K562 (cell line): ENCODE data around the gene MAZ. TPM values are rescaled to one million over a fixed set of nuclear protein-coding genes. Genes with fewer than 3 reads are reported as not detected.

ENCODE experiments used
- ASH1L ChIP-seq: fragments of 450-650 bp; IDR thresholded peaks from 2 replicates; pipeline ENCODE4 v1.6.1; 2018; ENCODE audit warnings: borderline replicate concordance, mild to moderate bottlenecking, low read depth; ENCODE audit not compliant: partially characterized antibody
- DPF2 ChIP-seq: fragments of 450-650 bp; IDR thresholded peaks from 2 replicates; pipeline ENCODE4 v1.6.1; 2016
- FOXJ2 ChIP-seq: fragments of 200-800 bp; sonication (Bioruptor generic); IDR thresholded peaks from 2 replicates; pipeline ENCODE4 v1.6.1; 2016; ENCODE audit warnings: missing genetic modification characterization, missing compliant biosample characterization
- FOXP1 ChIP-seq: sonication (generic); formaldehyde crosslinking; IDR thresholded peaks from 2 replicates; pipeline ENCODE4 v1.8.0; 2022; ENCODE audit warnings: mild to moderate bottlenecking, missing genetic modification reagents
- HEY1 ChIP-seq: fragments of 250-450 bp; sonication (Bioruptor Pico); IDR thresholded peaks from 2 replicates; pipeline ENCODE4 v1.5.0; 2020; ENCODE audit warnings: mild to moderate bottlenecking, moderate library complexity, borderline replicate concordance
- HMG20A ChIP-seq: fragments of 450-650 bp; formaldehyde crosslinking; conservative IDR thresholded peaks from 2 replicates; pipeline ENCODE4 v1.4.0; 2020; ENCODE audit warnings: mild to moderate bottlenecking, mixed read lengths
- MCM3 ChIP-seq: fragments of 450-650 bp; IDR thresholded peaks from 2 replicates; pipeline ENCODE4 v1.6.1; 2016
- MEIS2 ChIP-seq: fragments of 450-650 bp; IDR thresholded peaks from 2 replicates; pipeline ENCODE4 v1.6.1; 2014; ENCODE audit warnings: mild to moderate bottlenecking; ENCODE audit not compliant: partially characterized antibody
- MYC ChIP-seq, 2 experiments: fragments of 250-450 bp in 1 of 2; sonication (Bioruptor Pico) in 1 of 2; IDR thresholded peaks; 2 replicates each; pipeline versions ENCODE4 v1.5.1 to v1.6.1; 2012 to 2021; ENCODE audit warnings: low read depth in 2 of 2, borderline replicate concordance in 1 of 2, improper control_type of control experiment in 1 of 2, low read length in 1 of 2, mild to moderate bottlenecking in 1 of 2, moderate library complexity in 1 of 2
- NONO ChIP-seq, 2 experiments: fragments of 200-400 bp in 1 of 2; fragments of 450-650 bp in 1 of 2; formaldehyde crosslinking in 1 of 2; IDR thresholded peaks; 2 replicates each; pipeline ENCODE4 v1.6.1; 2017; ENCODE audit warnings: low read depth in 2 of 2, mild to moderate bottlenecking in 2 of 2, moderate library complexity in 2 of 2, low read length in 1 of 2
- RBBP5 ChIP-seq: fragments of 200-600 bp; sonication (generic); IDR thresholded peaks from 2 replicates; pipeline ENCODE4 v1.6.1; 2012; ENCODE audit warnings: borderline replicate concordance, mild to moderate bottlenecking, low read length, control low read depth, inconsistent platforms; ENCODE audit not compliant: insufficient read depth, poor library complexity, severe bottlenecking
- ZFPM2 ChIP-seq: fragments of 250-450 bp; sonication (Bioruptor Pico); IDR thresholded peaks from 2 replicates; pipeline ENCODE4 v1.5.1; 2022; ENCODE audit warnings: mild to moderate bottlenecking
- ZNF197 ChIP-seq: fragments of 200-800 bp; sonication (Bioruptor generic); IDR thresholded peaks from 2 replicates; pipeline ENCODE4 v1.6.1; 2016; ENCODE audit warnings: low read depth, missing genetic modification characterization, missing compliant biosample characterization
- ZNF263 ChIP-seq: sonication (generic); formaldehyde crosslinking; IDR thresholded peaks from 2 replicates; pipeline ENCODE4 v1.8.0; 2022; ENCODE audit warnings: mild to moderate bottlenecking, missing genetic modification reagents, borderline replicate concordance
- polyA plus RNA-seq, 8 experiments: library from polyadenylated mRNA; depleted of rRNA in 4 of 8; stranded (reverse) in 5 of 8; unstranded in 3 of 8; fragments of >200 nt; fragmentation: Nextera tagmentation in 2 of 8; fragmentation: Illumina TruSeq in 1 of 8; extraction: Ambion mirVana in 2 of 8; extraction: Trizol in 1 of 8; gene quantifications; 2 replicates each; pipeline versions ENCODE4 v1.2.1 to v1.2.3, GENCODE V29; 2011 to 2014; ENCODE audit warnings: inconsistent platforms in 1 of 8, missing spikeins in 1 of 8
- total RNA-seq, 7 experiments: library from RNA; depleted of rRNA in 6 of 7; stranded (reverse); fragments of >200 nt in 6 of 7; fragmentation: Illumina TruSeq in 2 of 7; extraction: Trizol in 2 of 7; gene quantifications; 2 replicates each; pipeline versions ENCODE4 v1.2.1 to v1.2.3, GENCODE V29; 2011 to 2021; ENCODE audit warnings: low replicate concordance in 1 of 7
- TF ChIP-seq, protein P1 (sequence below): fragments of 450-650 bp; IDR thresholded peaks from 2 replicates; pipeline ENCODE4 v1.6.1; 2016; ENCODE audit warnings: antibody characterized with exemption
- TF ChIP-seq, protein P2 (sequence below): fragments of 250-450 bp; sonication (Bioruptor Pico); IDR thresholded peaks from 2 replicates; pipeline ENCODE4 v1.8.0; 2022; ENCODE audit warnings: moderate library complexity, mild to moderate bottlenecking, inconsistent platforms
- TF ChIP-seq, protein P3 (sequence below): fragments of 450-650 bp; conservative IDR thresholded peaks from 2 replicates; pipeline ENCODE4 v1.6.1; 2016; ENCODE audit warnings: missing genetic modification characterization, low read depth, mild to moderate bottlenecking, missing compliant biosample characterization, moderate library complexity

The MAZ gene
- total and polyA plus RNA-seq, 9 of the 15 experiments (the other 6 are each of a cell fraction or from before 2014, with no cell fraction given): 45.4 to 532 (median 250) TPM

DNA sequence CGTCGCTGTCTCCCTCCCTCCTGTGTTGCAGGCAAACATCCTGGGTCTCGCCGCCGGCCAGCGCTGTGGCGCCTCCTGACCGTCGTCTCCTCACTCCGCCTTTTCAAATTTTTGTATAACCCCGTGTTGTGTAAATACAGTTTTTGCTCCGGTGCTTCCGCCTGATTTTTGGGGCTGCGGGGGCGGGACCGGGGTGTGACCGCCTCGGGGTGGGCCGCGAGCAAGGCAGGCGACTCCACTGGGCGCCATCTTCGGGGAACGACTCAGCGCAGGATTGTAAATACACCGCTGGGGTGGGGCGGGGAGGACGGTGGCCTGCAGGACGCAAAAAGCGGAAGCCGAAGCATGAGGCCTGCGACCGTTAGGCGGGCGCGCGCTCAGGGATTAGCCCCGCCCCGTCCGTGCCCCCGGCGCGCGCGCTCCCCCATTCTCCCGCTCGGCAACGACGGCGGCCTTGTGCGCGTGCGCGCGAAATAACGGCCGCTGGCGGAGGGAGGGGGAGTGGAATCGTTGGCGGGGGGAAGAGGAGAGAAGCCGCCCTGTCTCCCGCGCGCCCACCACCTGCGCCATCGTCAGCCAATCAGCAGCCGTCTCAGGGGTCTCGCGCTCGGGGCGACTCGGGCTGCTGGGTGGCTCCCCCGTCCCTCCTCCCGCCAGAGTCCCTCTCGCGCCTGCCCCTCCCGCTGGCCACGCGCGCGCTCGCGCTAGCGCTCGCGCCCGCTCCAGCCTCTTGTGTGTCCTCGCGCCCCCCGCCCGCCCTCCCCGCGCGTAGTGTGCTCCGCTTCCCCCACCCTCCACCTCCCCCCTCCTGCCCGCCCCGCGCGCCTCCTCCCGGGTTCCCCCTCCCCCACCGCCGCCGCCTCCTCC lies 864 bp upstream of the MAZ start (continued):
- TF ChIP-seq, protein P1, sequence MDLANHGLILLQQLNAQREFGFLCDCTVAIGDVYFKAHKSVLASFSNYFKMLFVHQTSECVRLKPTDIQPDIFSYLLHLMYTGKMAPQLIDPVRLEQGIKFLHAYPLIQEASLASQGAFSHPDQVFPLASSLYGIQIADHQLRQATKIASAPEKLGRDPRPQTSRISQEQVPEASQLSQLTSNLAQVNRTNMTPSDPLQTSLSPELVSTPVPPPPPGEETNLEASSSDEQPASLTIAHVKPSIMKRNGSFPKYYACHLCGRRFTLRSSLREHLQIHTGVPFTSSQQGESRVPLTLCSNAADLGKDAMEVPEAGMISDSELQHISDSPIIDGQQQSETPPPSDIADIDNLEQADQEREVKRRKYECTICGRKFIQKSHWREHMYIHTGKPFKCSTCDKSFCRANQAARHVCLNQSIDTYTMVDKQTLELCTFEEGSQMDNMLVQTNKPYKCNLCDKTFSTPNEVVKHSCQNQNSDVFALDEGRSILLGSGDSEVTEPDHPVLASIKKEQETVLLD: 0 out of 2 replicates have a peak, but pooled peaks have one; percentile 22
- TF ChIP-seq FOXP1 (CRISPR knock-in tag) (peak; percentile 87), DPF2 (peak; percentile 40; the same call in 1 of the 2 replicates), ASH1L (peak; percentile 57), NONO (IDR thresholded peaks at IDR 0.05; ENCODE audit: low read depth in 2 of 2, low read length in 1 of 2) (peak; percentile 44 to 78; a peak in 3 of 4 replicates), MCM3 (no peak), MEIS2 (peak; percentile 61), ZNF263 (CRISPR knock-in tag) (peak; percentile 83), FOXJ2 (tag) (peak; percentile 82), RBBP5 (peak; percentile 48), HMG20A (CRISPR knock-in tag) (no peak), MYC (IDR thresholded peaks at IDR 0.05; ENCODE audit: low read depth, low read length) (peak; percentile 98), MYC (CRISPR knock-in tag; IDR thresholded peaks at IDR 0.05; ENCODE audit: borderline replicate concordance, low read depth) (peak; percentile 71; the same call in 1 of the 2 replicates), HEY1 (peak; percentile 36; the same call in 1 of the 2 replicates), ZFPM2 (no peak), ZNF197 (CRISPR knock-in tag) (peak; percentile 94)
- TF ChIP-seq, protein P2, sequence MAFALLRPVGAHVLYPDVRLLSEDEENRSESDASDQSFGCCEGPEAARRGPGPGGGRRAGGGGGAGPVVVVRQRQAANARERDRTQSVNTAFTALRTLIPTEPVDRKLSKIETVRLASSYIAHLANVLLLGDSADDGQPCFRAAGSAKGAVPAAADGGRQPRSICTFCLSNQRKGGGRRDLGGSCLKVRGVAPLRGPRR: no peak
- TF ChIP-seq, protein P3, sequence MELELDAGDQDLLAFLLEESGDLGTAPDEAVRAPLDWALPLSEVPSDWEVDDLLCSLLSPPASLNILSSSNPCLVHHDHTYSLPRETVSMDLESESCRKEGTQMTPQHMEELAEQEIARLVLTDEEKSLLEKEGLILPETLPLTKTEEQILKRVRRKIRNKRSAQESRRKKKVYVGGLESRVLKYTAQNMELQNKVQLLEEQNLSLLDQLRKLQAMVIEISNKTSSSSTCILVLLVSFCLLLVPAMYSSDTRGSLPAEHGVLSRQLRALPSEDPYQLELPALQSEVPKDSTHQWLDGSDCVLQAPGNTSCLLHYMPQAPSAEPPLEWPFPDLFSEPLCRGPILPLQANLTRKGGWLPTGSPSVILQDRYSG: peak; percentile 65; the same call in 1 of the 2 replicates
